HepG2 (cell line): Measurements from ENCODE around the gene ABO. TPM values are rescaled to one million over a fixed set of nuclear protein-coding genes. Genes with fewer than 3 reads are reported as not detected.

Experiments used
- AGO2 ChIP-seq: fragments of 200-400 bp; formaldehyde crosslinking; optimal IDR thresholded peaks from 2 replicates; pipeline ENCODE3; 2017; ENCODE audit warnings: mild to moderate bottlenecking, low read depth, low read length, moderate library complexity
- AKAP8 ChIP-seq: sonication (generic); formaldehyde crosslinking; IDR thresholded peaks from 2 replicates; pipeline ENCODE4 v1.5.1; 2020; ENCODE audit warnings: mild to moderate bottlenecking, missing genetic modification reagents
- AKNA ChIP-seq: sonication (generic); formaldehyde crosslinking; IDR thresholded peaks from 2 replicates; pipeline ENCODE4 v1.4.0; 2020; ENCODE audit warnings: missing genetic modification reagents, borderline replicate concordance
- ESRRA ChIP-seq: sonication (generic); formaldehyde crosslinking; IDR thresholded peaks from 2 replicates; pipeline ENCODE4 v1.5.1; 2020; ENCODE audit warnings: mild to moderate bottlenecking, low read depth, missing genetic modification reagents
- KAT8 ChIP-seq: IDR thresholded peaks from 2 replicates; pipeline ENCODE4 v1.6.1; 2016; ENCODE audit warnings: missing genetic modification reagents, missing compliant biosample characterization
- MTF2 ChIP-seq: sonication (generic); formaldehyde crosslinking; IDR thresholded peaks from 2 replicates; pipeline ENCODE4 v1.5.0; 2020; ENCODE audit warnings: missing genetic modification reagents, borderline replicate concordance
- RCOR2 ChIP-seq: IDR thresholded peaks from 2 replicates; pipeline ENCODE4 v1.6.1; 2016; ENCODE audit warnings: missing biosample characterization, missing genetic modification reagents
- SP140L ChIP-seq: sonication (generic); formaldehyde crosslinking; IDR thresholded peaks from 2 replicates; pipeline ENCODE4 v1.4.0; 2020; ENCODE audit warnings: missing genetic modification reagents, borderline replicate concordance
- ZBTB4 ChIP-seq: sonication (generic); formaldehyde crosslinking; IDR thresholded peaks from 2 replicates; pipeline ENCODE4 v1.4.0; 2020; ENCODE audit warnings: missing genetic modification reagents, mild to moderate bottlenecking, borderline replicate concordance
- ZEB1 ChIP-seq: IDR thresholded peaks from 2 replicates; pipeline ENCODE4 v1.6.1; 2012; ENCODE audit warnings: mild to moderate bottlenecking, low read depth, inconsistent platforms; ENCODE audit not compliant: insufficient replicate concordance
- ZNF329 ChIP-seq: sonication (generic); formaldehyde crosslinking; IDR thresholded peaks from 2 replicates; pipeline ENCODE4 v1.9.0; 2021; ENCODE audit warnings: low read depth, mild to moderate bottlenecking, missing genetic modification reagents
- ZNF639 ChIP-seq: conservative IDR thresholded peaks from 2 replicates; pipeline ENCODE4 v1.6.1; 2018; ENCODE audit warnings: missing genetic modification reagents
- polyA plus RNA-seq, 8 experiments: library from polyadenylated mRNA; depleted of rRNA in 3 of 8; stranded (reverse) in 7 of 8; unstranded in 1 of 8; fragments of >200 nt; fragmentation: Illumina TruSeq in 4 of 8; extraction: Trizol in 4 of 8; gene quantifications; 2 replicates each; pipeline versions ENCODE4 v1.2.1 to v1.2.3, GENCODE V29; 2011 to 2016; ENCODE audit warnings: low read depth in 4 of 8, missing spikeins in 1 of 8, mixed read lengths in 1 of 8; ENCODE audit not compliant: insufficient read depth in 1 of 8
- total RNA-seq, 5 experiments: library from RNA; depleted of rRNA; stranded (reverse); fragments of >200 nt; fragmentation: Illumina TruSeq; extraction: Trizol; gene quantifications; 2 replicates each; pipeline ENCODE4 v1.2.3, GENCODE V29; 2016; ENCODE audit warnings: low read depth in 1 of 5
- TF ChIP-seq, protein P1 (sequence below), 2 experiments: sonication (generic) in 1 of 2; formaldehyde crosslinking in 1 of 2; IDR thresholded peaks; 2 replicates each; pipeline versions ENCODE4 v1.6.1 to v1.9.0; 2014 to 2022; ENCODE audit warnings: antibody characterized with exemption in 1 of 2, borderline replicate concordance in 1 of 2, inconsistent platforms in 1 of 2, low read depth in 1 of 2, missing genetic modification reagents in 1 of 2

The ABO gene
- total and polyA plus RNA-seq, 2 of the 13 experiments (the other 11 are each of a cell fraction or from before 2014, with no cell fraction given), result not detected

- TF ChIP-seq ZBTB4 (CRISPR knock-in tag) (no peak), SP140L (CRISPR knock-in tag) (no peak), ZNF639 (no peak), ZEB1 (no peak), RCOR2 (CRISPR knock-in tag) (no peak), AGO2 (no peak), ZNF329 (no peak), AKAP8 (no peak), KAT8 (CRISPR knock-in tag) (no peak), ESRRA (CRISPR knock-in tag) (no peak), AKNA (CRISPR knock-in tag) (no peak), MTF2 (CRISPR knock-in tag) (no peak)
- TF ChIP-seq, protein P1, sequence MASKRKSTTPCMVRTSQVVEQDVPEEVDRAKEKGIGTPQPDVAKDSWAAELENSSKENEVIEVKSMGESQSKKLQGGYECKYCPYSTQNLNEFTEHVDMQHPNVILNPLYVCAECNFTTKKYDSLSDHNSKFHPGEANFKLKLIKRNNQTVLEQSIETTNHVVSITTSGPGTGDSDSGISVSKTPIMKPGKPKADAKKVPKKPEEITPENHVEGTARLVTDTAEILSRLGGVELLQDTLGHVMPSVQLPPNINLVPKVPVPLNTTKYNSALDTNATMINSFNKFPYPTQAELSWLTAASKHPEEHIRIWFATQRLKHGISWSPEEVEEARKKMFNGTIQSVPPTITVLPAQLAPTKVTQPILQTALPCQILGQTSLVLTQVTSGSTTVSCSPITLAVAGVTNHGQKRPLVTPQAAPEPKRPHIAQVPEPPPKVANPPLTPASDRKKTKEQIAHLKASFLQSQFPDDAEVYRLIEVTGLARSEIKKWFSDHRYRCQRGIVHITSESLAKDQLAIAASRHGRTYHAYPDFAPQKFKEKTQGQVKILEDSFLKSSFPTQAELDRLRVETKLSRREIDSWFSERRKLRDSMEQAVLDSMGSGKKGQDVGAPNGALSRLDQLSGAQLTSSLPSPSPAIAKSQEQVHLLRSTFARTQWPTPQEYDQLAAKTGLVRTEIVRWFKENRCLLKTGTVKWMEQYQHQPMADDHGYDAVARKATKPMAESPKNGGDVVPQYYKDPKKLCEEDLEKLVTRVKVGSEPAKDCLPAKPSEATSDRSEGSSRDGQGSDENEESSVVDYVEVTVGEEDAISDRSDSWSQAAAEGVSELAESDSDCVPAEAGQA (IDR thresholded peaks at IDR 0.05; ENCODE audit: low read depth), result no peak
- TF ChIP-seq, protein P1 (CRISPR knock-in tag; IDR thresholded peaks at IDR 0.05; ENCODE audit: borderline replicate concordance), result no peak
These were observed 36.0 kb downstream of the ABO start (continued) for GRCh38 chr9:133238851-133239532.
